ENCODE data around the gene DDX1.
"Not testable (repeated sequence)": the region's sequence is repeated elsewhere in the genome, so short reads cannot be mapped to it uniquely, and the experiment has no call there.

DDX1 gene

GRCh38 chr2:15591692-15592463 is at the start of gene DDX1:
TSS of gene DDX1 (plus strand) at chr2:15591868. CDS start at chr2:15591934, 66 bp downstream.
- peak; percentile 85 for DNase-seq (ENCODE audit: low spot score)

GRCh38 chr2:15542269-15542668 is 49.4 kb upstream of the DDX1 start:
- DNase-seq (ENCODE audit: low spot score): not testable (repeated sequence)

GRCh38 chr2:15543053-15543452 is 48.6 kb upstream of the DDX1 start:
- DNase-seq (ENCODE audit: low spot score): no peak

- no peak for DNase-seq (ENCODE audit: low spot score)
Observed at GRCh38 chr2:15543541-15543940, 48.1 kb upstream of the DDX1 start.

GRCh38 chr2:15544227-15544626 is 47.4 kb upstream of the DDX1 start:
- no peak for DNase-seq (ENCODE audit: low spot score)

GRCh38 chr2:15546297-15547098 is 45.2 kb upstream of the DDX1 start:
- no peak for DNase-seq (ENCODE audit: low spot score)

GRCh38 chr2:15547115-15547876 is 44.4 kb upstream of the DDX1 start:
- DNase-seq (ENCODE audit: low spot score): no peak

GRCh38 chr2:15548974-15549373 is 42.7 kb upstream of the DDX1 start:
- DNase-seq (ENCODE audit: low spot score): no peak

- no peak for DNase-seq (ENCODE audit: low spot score)
Observed at GRCh38 chr2:15553519-15553918, 38.1 kb upstream of the DDX1 start.

- DNase-seq (ENCODE audit: low spot score): no peak
Observed at GRCh38 chr2:15553951-15554350, 37.7 kb upstream of the DDX1 start.

- no peak for DNase-seq (ENCODE audit: low spot score)
Observed at GRCh38 chr2:15554525-15555218, 37.0 kb upstream of the DDX1 start.

- no peak for DNase-seq (ENCODE audit: low spot score)
Observed at GRCh38 chr2:15555760-15556193, 35.9 kb upstream of the DDX1 start.

GRCh38 chr2:15556311-15556930 is 35.2 kb upstream of the DDX1 start:
- DNase-seq (ENCODE audit: low spot score): no peak

- no peak for DNase-seq (ENCODE audit: low spot score)
Observed at GRCh38 chr2:15557887-15558311, 33.8 kb upstream of the DDX1 start.

GRCh38 chr2:15559379-15560139 is 32.1 kb upstream of the DDX1 start:
- DNase-seq (ENCODE audit: low spot score): no peak

GRCh38 chr2:15560140-15560987 is 31.3 kb upstream of the DDX1 start:
- no peak for DNase-seq (ENCODE audit: low spot score)

- peak; percentile 80 for DNase-seq (ENCODE audit: low spot score)
Observed at GRCh38 chr2:15560988-15561573, 30.6 kb upstream of the DDX1 start, which contains the start of gene NBAS. TSS of gene NBAS (minus strand) at chr2:15561334. CDS start at chr2:15561304, 30 bp downstream.

GRCh38 chr2:15561574-15562344 is 29.9 kb upstream of the DDX1 start:
- DNase-seq (ENCODE audit: low spot score): peak; percentile 35

Measured in LoVo (cell line).